ENCODE results near the gene ARL3.

Gene ARL3

GRCh38 chr10:102675666-102676533 lies 38.3 kb downstream of the ARL3 start:
- ATAC-seq, result peak; percentile 84
- no peak for TF ChIP-seq ZFP30 (CRISPR knock-in tag; IDR thresholded peaks at IDR 0.05)
- no peak for TF ChIP-seq PATZ1 (CRISPR knock-in tag; IDR thresholded peaks at IDR 0.05; ENCODE audit: borderline replicate concordance)
- no peak for TF ChIP-seq ARNTL (CRISPR knock-in tag; IDR thresholded peaks at IDR 0.05; ENCODE audit: borderline replicate concordance, low read depth)
- TF ChIP-seq POU6F1 (CRISPR knock-in tag; IDR thresholded peaks at IDR 0.05; ENCODE audit: borderline replicate concordance, low read depth), result no peak
- TF ChIP-seq TOX (CRISPR knock-in tag; IDR thresholded peaks at IDR 0.05; ENCODE audit: borderline replicate concordance), result no peak
- no peak for TF ChIP-seq PPARA (CRISPR knock-in tag; IDR thresholded peaks at IDR 0.05; ENCODE audit: borderline replicate concordance)
- no peak for TF ChIP-seq BACH2 (CRISPR knock-in tag; IDR thresholded peaks at IDR 0.05; ENCODE audit: borderline replicate concordance)
- no peak for TF ChIP-seq TCF4 (CRISPR knock-in tag; IDR thresholded peaks at IDR 0.05; ENCODE audit: borderline replicate concordance)
- no peak for TF ChIP-seq CSDC2 (CRISPR knock-in tag; IDR thresholded peaks at IDR 0.05)
- no peak for TF ChIP-seq GLIS3 (CRISPR knock-in tag; IDR thresholded peaks at IDR 0.05)
- no peak for TF ChIP-seq ISL1 (CRISPR knock-in tag; IDR thresholded peaks at IDR 0.05)
- no peak for TF ChIP-seq CREB5 (CRISPR knock-in tag; IDR thresholded peaks at IDR 0.05; ENCODE audit: low read depth)
- TF ChIP-seq RARB (CRISPR knock-in tag; IDR thresholded peaks at IDR 0.05), result no peak
- TF ChIP-seq CSRNP3 (CRISPR knock-in tag; IDR thresholded peaks at IDR 0.05), result no peak
- no peak for TF ChIP-seq ZNF8 (CRISPR knock-in tag; IDR thresholded peaks at IDR 0.05)
- TF ChIP-seq SNAI2 (CRISPR knock-in tag; IDR thresholded peaks at IDR 0.05), result no peak
- no peak for TF ChIP-seq ZNF565 (CRISPR knock-in tag; conservative IDR thresholded peaks at IDR 0.05; ENCODE audit: low read depth)

- no peak for ATAC-seq
- no peak for TF ChIP-seq ESRRG (CRISPR knock-in tag; IDR thresholded peaks at IDR 0.05)
- no peak for TF ChIP-seq TOX (CRISPR knock-in tag; IDR thresholded peaks at IDR 0.05; ENCODE audit: borderline replicate concordance)
- no peak for TF ChIP-seq PATZ1 (CRISPR knock-in tag; IDR thresholded peaks at IDR 0.05; ENCODE audit: borderline replicate concordance)
- no peak for TF ChIP-seq CSRNP3 (CRISPR knock-in tag; IDR thresholded peaks at IDR 0.05)
- TF ChIP-seq ZFP3 (CRISPR knock-in tag; IDR thresholded peaks at IDR 0.05), result no peak
- no peak for TF ChIP-seq ISL1 (CRISPR knock-in tag; IDR thresholded peaks at IDR 0.05)
- no peak for TF ChIP-seq BACH2 (CRISPR knock-in tag; IDR thresholded peaks at IDR 0.05; ENCODE audit: borderline replicate concordance)
- TF ChIP-seq ZNF70 (CRISPR knock-in tag; IDR thresholded peaks at IDR 0.05), result no peak
- TF ChIP-seq PPARA (CRISPR knock-in tag; IDR thresholded peaks at IDR 0.05; ENCODE audit: borderline replicate concordance), result no peak
- no peak for TF ChIP-seq GLIS3 (CRISPR knock-in tag; IDR thresholded peaks at IDR 0.05)
- TF ChIP-seq ZC3H10 (CRISPR knock-in tag; IDR thresholded peaks at IDR 0.05), result no peak
Measured at GRCh38 chr10:102675011-102675665, 39.1 kb downstream of the ARL3 start.

All from SK-N-SH treated with all-trans-retinoic acid at 6 μM for 48 hours (cell line).